Astrocyte (in vitro differentiated cells and primary cell): ENCODE measurements around the gene RARB. TPM values are rescaled to one million over a fixed set of nuclear protein-coding genes. Genes with fewer than 3 reads are reported as not detected.

Experiments
- DNase-seq: peaks from one replicate; pipeline ENCODE4 v3.0.0-alpha.2; 2010; ENCODE audit warnings: low read depth
- FAIRE-seq: peaks from 2 replicates; lab custom pipeline; 2011; peaks lifted over from hg19 to GRCh38; lab: Jason Lieb, UNC
- H2AFZ ChIP-seq: 2 replicates; pipeline ENCODE4 v1.6.0; 2012; ENCODE audit warnings: low read depth, low read length, inconsistent platforms
- H3K27ac ChIP-seq: 2 replicates; pipeline ENCODE4 v1.5.1; 2011; ENCODE audit warnings: low read depth, low read length, inconsistent platforms
- H3K27me3 ChIP-seq: 2 replicates; pipeline ENCODE4 v1.6.0; 2011; ENCODE audit warnings: low read length, inconsistent platforms; ENCODE audit not compliant: insufficient read depth
- H3K36me3 ChIP-seq: 2 replicates; pipeline ENCODE4 v1.5.1; 2011; ENCODE audit warnings: low read length, inconsistent platforms; ENCODE audit not compliant: insufficient read depth
- H3K4me1 ChIP-seq: 2 replicates; pipeline ENCODE4 v1.5.1; 2011; ENCODE audit warnings: low read length, inconsistent platforms; ENCODE audit not compliant: insufficient read depth
- H3K4me2 ChIP-seq: 2 replicates; pipeline ENCODE4 v1.6.0; 2012; ENCODE audit warnings: low read length, inconsistent platforms
- H3K4me3 ChIP-seq: 2 replicates; pipeline ENCODE4 v1.5.1; 2011; ENCODE audit warnings: low read depth, mild to moderate bottlenecking, low read length, inconsistent platforms; ENCODE audit not compliant: insufficient read depth
- H3K79me2 ChIP-seq: 2 replicates; pipeline ENCODE4 v1.6.0; 2012; ENCODE audit warnings: mild to moderate bottlenecking, low read length, inconsistent platforms; ENCODE audit not compliant: insufficient read depth
- H3K9ac ChIP-seq: 2 replicates; pipeline ENCODE4 v1.6.0; 2012; ENCODE audit warnings: mild to moderate bottlenecking, low read length, inconsistent platforms
- H3K9me3 ChIP-seq: 2 replicates; pipeline ENCODE4 v1.5.1; 2012; ENCODE audit warnings: low read depth, mild to moderate bottlenecking, low read length, inconsistent platforms; ENCODE audit not compliant: insufficient read depth
- H4K20me1 ChIP-seq: 2 replicates; pipeline ENCODE4 v1.6.0; 2012; ENCODE audit warnings: low read length, inconsistent platforms; ENCODE audit not compliant: insufficient read depth
- H3K27ac Mint-ChIP-seq: one replicate; pipeline ENCODE4 v1.8.0; 2021; ENCODE audit warnings: mild to moderate bottlenecking, mixed read lengths; ENCODE audit not compliant: unreplicated experiment
- H3K27me3 Mint-ChIP-seq: one replicate; pipeline ENCODE4 v1.8.0; 2021; ENCODE audit warnings: low read depth, mixed read lengths; ENCODE audit not compliant: unreplicated experiment
- H3K36me3 Mint-ChIP-seq: one replicate; pipeline ENCODE4 v1.8.0; 2021; ENCODE audit warnings: low read depth, mixed read lengths; ENCODE audit not compliant: unreplicated experiment
- H3K4me1 Mint-ChIP-seq: one replicate; pipeline ENCODE4 v1.8.0; 2021; ENCODE audit warnings: low read depth, mixed read lengths; ENCODE audit not compliant: unreplicated experiment
- H3K4me3 Mint-ChIP-seq: one replicate; pipeline ENCODE4 v1.8.0; 2021; ENCODE audit warnings: mild to moderate bottlenecking, moderate library complexity, mixed read lengths; ENCODE audit not compliant: unreplicated experiment
- H3K9me3 Mint-ChIP-seq: one replicate; pipeline ENCODE4 v1.8.0; 2021; ENCODE audit warnings: mild to moderate bottlenecking, mixed read lengths; ENCODE audit not compliant: unreplicated experiment
- CTCF ChIP-seq: IDR thresholded peaks from 2 replicates; pipeline ENCODE4 v1.5.1; 2011; ENCODE audit warnings: low read depth, mild to moderate bottlenecking, inconsistent platforms, low read length, moderate library complexity; ENCODE audit not compliant: insufficient read depth
- EZH2 ChIP-seq: IDR thresholded peaks from 2 replicates; pipeline ENCODE4 v1.6.1; 2012; ENCODE audit warnings: mild to moderate bottlenecking, low read length, inconsistent platforms; ENCODE audit not compliant: insufficient read depth
- total RNA-seq: library from RNA; stranded (reverse); gene quantifications from 2 replicates; pipeline ENCODE4 v1.2.1, GENCODE V29; 2021

RARB gene
- total RNA-seq, 1 donor from 2014 or later, result 0.27 TPM

- TF ChIP-seq EZH2, result no peak
- no peak for TF ChIP-seq CTCF
- DNase-seq (no peak), FAIRE-seq (no peak)
- no peaks in the 10 kb centered on the region for H3K27me3 ChIP-seq
- no peak overlapping the region for H3K27ac ChIP-seq
- peaks cover 54% of the 10 kb centered on the region for H3K79me2 ChIP-seq
- Mint-ChIP-seq H3K27ac (no peak overlapping the region), H3K9me3 (peaks cover 30% of the 10 kb centered on the region), H3K4me3 (no peak overlapping the region), H3K4me1 (peaks cover 2% of the 10 kb centered on the region), H3K36me3 (peaks cover 3% of the 10 kb centered on the region), H3K27me3 (no peaks in the 10 kb centered on the region)
- H3K4me3 ChIP-seq, result no peak overlapping the region
- no peak overlapping the region for H3K9ac ChIP-seq
- no peak overlapping the region for H2AFZ ChIP-seq
- H3K9me3 ChIP-seq, result no peaks in the 10 kb centered on the region
- H3K4me1 ChIP-seq, result peaks cover 18% of the 10 kb centered on the region
- H3K36me3 ChIP-seq, result peaks cover 13% of the 10 kb centered on the region
- no peak overlapping the region for H3K4me2 ChIP-seq
- H4K20me1 ChIP-seq, result no peaks in the 10 kb centered on the region
Observed at GRCh38 chr3:25500706-25501210, 72.7 kb downstream of the RARB start.

GRCh38 chr3:25502233-25502632 lies 74.2 kb downstream of the RARB start:
- H3K27ac ChIP-seq, result no peak overlapping the region
- no peaks in the 10 kb centered on the region for H3K9me3 ChIP-seq
- H3K27me3 ChIP-seq, result no peaks in the 10 kb centered on the region
- no peak overlapping the region for H3K9ac ChIP-seq
- H3K27ac Mint-ChIP-seq, result no peak overlapping the region
- H2AFZ ChIP-seq, result no peak overlapping the region
- DNase-seq (no peak), FAIRE-seq (no peak)
- peaks cover 54% of the 10 kb centered on the region for H3K79me2 ChIP-seq
- peaks cover 17% of the 10 kb centered on the region for H3K4me1 ChIP-seq
- no peak overlapping the region for H3K4me3 ChIP-seq
- peaks cover 2% of the 10 kb centered on the region for H3K4me1 Mint-ChIP-seq
- H3K9me3 Mint-ChIP-seq, result peaks cover 21% of the 10 kb centered on the region
- H3K36me3 Mint-ChIP-seq, result peaks cover 1% of the 10 kb centered on the region
- no peak overlapping the region for H3K4me2 ChIP-seq
- no peak overlapping the region for H3K4me3 Mint-ChIP-seq
- no peaks in the 10 kb centered on the region for H3K27me3 Mint-ChIP-seq
- TF ChIP-seq CTCF (no peak), EZH2 (no peak)
- H3K36me3 ChIP-seq, result peaks cover 13% of the 10 kb centered on the region
- H4K20me1 ChIP-seq, result no peaks in the 10 kb centered on the region

GRCh38 chr3:25503898-25504301 lies 75.8 kb downstream of the RARB start:
- FAIRE-seq (no peak), DNase-seq (no peak)
- H3K79me2 ChIP-seq, result peaks cover 44% of the 10 kb centered on the region
- H3K4me2 ChIP-seq, result no peak overlapping the region
- Mint-ChIP-seq H3K27ac (no peak overlapping the region), H3K4me1 (peaks cover 8% of the 10 kb centered on the region), H3K36me3 (no peaks in the 10 kb centered on the region), H3K4me3 (no peak overlapping the region), H3K9me3 (peaks cover 16% of the 10 kb centered on the region), H3K27me3 (no peaks in the 10 kb centered on the region)
- H3K9me3 ChIP-seq, result no peaks in the 10 kb centered on the region
- TF ChIP-seq EZH2 (no peak), CTCF (no peak)
- no peak overlapping the region for H3K9ac ChIP-seq
- peak overlapping the region; percentile 16 for H3K27ac ChIP-seq
- H4K20me1 ChIP-seq, result no peaks in the 10 kb centered on the region
- H3K4me3 ChIP-seq, result no peak overlapping the region
- H3K36me3 ChIP-seq, result peaks cover 13% of the 10 kb centered on the region
- H2AFZ ChIP-seq, result no peak overlapping the region
- peaks cover 24% of the 10 kb centered on the region for H3K4me1 ChIP-seq
- H3K27me3 ChIP-seq, result no peaks in the 10 kb centered on the region
